Panc1 (cell line): ENCODE data around the gene MAPK4.

ENCODE experiments used
- POLR2AphosphoS5 ChIP-seq: IDR thresholded peaks from 2 replicates; pipeline ENCODE4 v1.6.1; 2012; ENCODE audit warnings: mild to moderate bottlenecking, low read depth, low read length, moderate library complexity
- SIN3A ChIP-seq: IDR thresholded peaks from 2 replicates; pipeline ENCODE4 v1.6.1; 2012; ENCODE audit warnings: low read depth, mild to moderate bottlenecking, low read length, moderate library complexity, borderline replicate concordance; ENCODE audit not compliant: insufficient read depth
- TF ChIP-seq, protein P1 (sequence below): fragments of 450-650 bp; IDR thresholded peaks from 2 replicates; pipeline ENCODE4 v1.5.1; 2017; ENCODE audit warnings: mild to moderate bottlenecking

DNA sequence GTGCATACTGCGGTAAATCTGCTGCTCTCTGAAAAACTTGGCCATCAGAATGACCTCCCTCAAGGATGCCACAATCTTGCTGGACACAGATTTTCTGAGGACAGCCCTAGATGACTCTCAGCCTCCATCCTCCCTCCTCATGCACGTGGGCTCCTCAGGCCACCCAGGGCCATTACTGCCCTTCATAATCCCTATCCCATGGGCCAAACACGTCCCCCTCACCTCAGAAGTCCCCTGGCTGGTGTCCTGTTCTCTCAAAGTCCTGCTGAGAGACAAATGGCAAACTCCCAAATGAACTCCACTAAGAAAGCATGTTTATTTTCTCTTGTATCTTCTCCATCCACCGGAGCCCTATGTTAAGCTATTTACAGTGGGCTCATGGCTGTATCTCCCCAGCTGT lies 134.3 kb downstream of the MAPK4 start:
- TF ChIP-seq, protein P1, sequence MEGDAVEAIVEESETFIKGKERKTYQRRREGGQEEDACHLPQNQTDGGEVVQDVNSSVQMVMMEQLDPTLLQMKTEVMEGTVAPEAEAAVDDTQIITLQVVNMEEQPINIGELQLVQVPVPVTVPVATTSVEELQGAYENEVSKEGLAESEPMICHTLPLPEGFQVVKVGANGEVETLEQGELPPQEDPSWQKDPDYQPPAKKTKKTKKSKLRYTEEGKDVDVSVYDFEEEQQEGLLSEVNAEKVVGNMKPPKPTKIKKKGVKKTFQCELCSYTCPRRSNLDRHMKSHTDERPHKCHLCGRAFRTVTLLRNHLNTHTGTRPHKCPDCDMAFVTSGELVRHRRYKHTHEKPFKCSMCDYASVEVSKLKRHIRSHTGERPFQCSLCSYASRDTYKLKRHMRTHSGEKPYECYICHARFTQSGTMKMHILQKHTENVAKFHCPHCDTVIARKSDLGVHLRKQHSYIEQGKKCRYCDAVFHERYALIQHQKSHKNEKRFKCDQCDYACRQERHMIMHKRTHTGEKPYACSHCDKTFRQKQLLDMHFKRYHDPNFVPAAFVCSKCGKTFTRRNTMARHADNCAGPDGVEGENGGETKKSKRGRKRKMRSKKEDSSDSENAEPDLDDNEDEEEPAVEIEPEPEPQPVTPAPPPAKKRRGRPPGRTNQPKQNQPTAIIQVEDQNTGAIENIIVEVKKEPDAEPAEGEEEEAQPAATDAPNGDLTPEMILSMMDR, result no peak
- TF ChIP-seq SIN3A, result no peak
- no peak for TF ChIP-seq POLR2AphosphoS5
